B cell (primary cell): ENCODE results near the gene SPATA20. TPM values are rescaled to one million over a fixed set of nuclear protein-coding genes. Genes with fewer than 3 reads are reported as not detected.

ENCODE experiments used
- ATAC-seq: fragments of 200-7000 bp; cut with Tn5 transposase; one replicate; pipeline ENCODE4 v1.10.0; 2021; ENCODE audit warnings: low read depth, mild to moderate bottlenecking, moderate number of reproducible peaks, moderate library complexity
- CTCF ChIA-PET: fragments of 350-600 bp; sonication (Branson Sonifier 250); formaldehyde crosslinking; loops from one replicate; lab custom pipeline; 2021; ENCODE audit warnings: antibody characterized with exemption, inconsistent platforms; lab: Charles Lee
- POLR2A ChIA-PET: fragments of 350-600 bp; sonication (Branson Sonifier 250); formaldehyde crosslinking; loops from one replicate; lab custom pipeline; 2021; ENCODE audit warnings: antibody characterized with exemption; lab: Charles Lee
- DNase-seq: peaks from one replicate; pipeline ENCODE4 v3.0.0; 2013
- H2AFZ ChIP-seq: 2 replicates; pipeline ENCODE4 v1.6.1; 2012; ENCODE audit warnings: mild to moderate bottlenecking, low read depth, low read length; ENCODE audit not compliant: insufficient read depth, poor library complexity, severe bottlenecking
- H3K27ac ChIP-seq, 2 donors: 1 replicate in 1 of 2; 2 replicates in 1 of 2; pipeline ENCODE4 v1.5.1; 2012 to 2013; ENCODE audit warnings: low read length in 2 of 2, mild to moderate bottlenecking in 2 of 2, moderate library complexity in 1 of 2
- H3K27me3 ChIP-seq, 4 experiments: fragments of 200-600 bp in 1 of 4; sonication (generic) in 1 of 4; replicated peaks in 1 of 4; 1 replicate in 2 of 4; 2 replicates in 2 of 4; pipeline versions ENCODE4 v1.6.1 to v1.7.0; 2013 to 2016; ENCODE audit warnings: low read length in 3 of 4, mild to moderate bottlenecking in 2 of 4, mixed read lengths in 1 of 4, moderate library complexity in 1 of 4; ENCODE audit not compliant: insufficient read depth in 4 of 4, control insufficient read depth in 3 of 4; ENCODE audit errors: control extremely low read depth in 1 of 4
- H3K36me3 ChIP-seq, 2 experiments: replicated peaks in 1 of 2; 1 replicate in 1 of 2; 2 replicates in 1 of 2; pipeline versions ENCODE4 v1.6.1 to v1.7.1; 2013; ENCODE audit warnings: low read length in 1 of 2; ENCODE audit not compliant: insufficient read depth in 2 of 2, control insufficient read depth in 1 of 2; ENCODE audit errors: control extremely low read depth in 1 of 2, extremely low read depth in 1 of 2
- H3K4me1 ChIP-seq, 2 donors: fragments of 200-600 bp in 1 of 2; sonication (generic) in 1 of 2; 1 replicate in 1 of 2; 2 replicates in 1 of 2; pipeline versions ENCODE4 v1.5.1 to v1.6.1; 2013 to 2017; ENCODE audit warnings: low read length in 2 of 2; ENCODE audit not compliant: control insufficient read depth in 2 of 2, insufficient read depth in 2 of 2
- H3K4me2 ChIP-seq: replicated peaks from 2 replicates; pipeline ENCODE3; 2012; ENCODE audit warnings: mild to moderate bottlenecking, low read depth, low read length; ENCODE audit not compliant: poor library complexity, severe bottlenecking
- H3K4me3 ChIP-seq, 5 experiments: fragments of 200-600 bp in 1 of 5; sonication (generic) in 1 of 5; 1 replicate in 3 of 5; 2 replicates in 2 of 5; pipeline versions ENCODE4 v1.5.1 to v1.7.0; 2011 to 2016; ENCODE audit warnings: low read length in 4 of 5, mild to moderate bottlenecking in 4 of 5, low read depth in 2 of 5, control low read depth in 1 of 5, moderate library complexity in 1 of 5; ENCODE audit not compliant: insufficient read depth in 1 of 5; ENCODE audit errors: control extremely low read depth in 1 of 5, extremely low read depth in 1 of 5
- H3K79me2 ChIP-seq: fragments of 200-600 bp; sonication (generic); one replicate; pipeline ENCODE4 v1.6.0; 2016; ENCODE audit warnings: low read length; ENCODE audit not compliant: control insufficient read depth, insufficient read depth
- H3K9ac ChIP-seq: fragments of 200-600 bp; sonication (generic); 2 replicates; pipeline ENCODE4 v1.6.1; 2017; ENCODE audit warnings: mild to moderate bottlenecking, low read length, moderate library complexity
- H3K9me3 ChIP-seq, 3 donors: one replicate each; pipeline versions ENCODE4 v1.6.1 to v1.7.1; 2013; ENCODE audit warnings: low read length in 2 of 3; ENCODE audit not compliant: control insufficient read depth in 2 of 3, insufficient read depth in 1 of 3; ENCODE audit errors: control extremely low read depth in 1 of 3
- H4K20me1 ChIP-seq: 2 replicates; pipeline ENCODE4 v1.6.0; 2012; ENCODE audit warnings: mild to moderate bottlenecking, low read length; ENCODE audit not compliant: insufficient read depth, control insufficient read depth, poor library complexity, severe bottlenecking
- H3K27ac Mint-ChIP-seq: one replicate; pipeline ENCODE4 v1.8.0; 2021; ENCODE audit warnings: mixed read lengths
- H3K27me3 Mint-ChIP-seq: one replicate; pipeline ENCODE4 v1.8.0; 2021; ENCODE audit warnings: mixed read lengths
- H3K4me1 Mint-ChIP-seq: one replicate; pipeline ENCODE4 v1.8.0; 2021; ENCODE audit warnings: mixed read lengths
- H3K4me3 Mint-ChIP-seq: one replicate; pipeline ENCODE4 v1.8.0; 2021; ENCODE audit warnings: mixed read lengths
- H3K9me3 Mint-ChIP-seq: one replicate; pipeline ENCODE4 v1.8.0; 2022; ENCODE audit warnings: mixed read lengths; ENCODE audit not compliant: insufficient read depth
- EZH2 ChIP-seq: IDR thresholded peaks from 2 replicates; pipeline ENCODE4 v1.6.1; 2012; ENCODE audit warnings: borderline replicate concordance, low read depth, mild to moderate bottlenecking, moderate library complexity, low read length; ENCODE audit not compliant: insufficient read depth, poor library complexity, severe bottlenecking
- WGBS: methylation state at CpG from one replicate; pipeline ENCODE4 v1.1.5; 2013; ENCODE audit warnings: missing lambda C conversion rate; ENCODE audit not compliant: insufficient coverage; 5-methylcytosine and 5-hydroxymethylcytosine counted together
- intact Hi-C: fragments of 100-400 bp; cut with micrococcal nuclease; formaldehyde crosslinking; loops from one replicate; pipeline ENCODE4 v1.10.0; 2022
- polyA plus RNA-seq: library from polyadenylated mRNA; depleted of rRNA; stranded (reverse); fragments of >200 nt; gene quantifications from 2 replicates; pipeline ENCODE4 v1.2.3, GENCODE V29; 2012
- total RNA-seq, 2 donors: library from RNA; stranded (reverse); fragments of 120-200 nt in 1 of 2; gene quantifications; 1 replicate in 1 of 2; 2 replicates in 1 of 2; pipeline versions ENCODE4 v1.2.3 to v1.2.4, GENCODE V29; 2013 to 2022
- TF ChIP-seq, protein P1 (sequence below): fragments of 200-600 bp; IDR thresholded peaks from one replicate; pipeline ENCODE4 v1.8.0; 2022; ENCODE audit warnings: antibody characterized with exemption, mild to moderate bottlenecking

SPATA20 gene
- total and polyA plus RNA-seq, 2 donors (not counting 1 experiment from before 2014, with no cell fraction given) = 61.7 to 68.5 TPM

DNA sequence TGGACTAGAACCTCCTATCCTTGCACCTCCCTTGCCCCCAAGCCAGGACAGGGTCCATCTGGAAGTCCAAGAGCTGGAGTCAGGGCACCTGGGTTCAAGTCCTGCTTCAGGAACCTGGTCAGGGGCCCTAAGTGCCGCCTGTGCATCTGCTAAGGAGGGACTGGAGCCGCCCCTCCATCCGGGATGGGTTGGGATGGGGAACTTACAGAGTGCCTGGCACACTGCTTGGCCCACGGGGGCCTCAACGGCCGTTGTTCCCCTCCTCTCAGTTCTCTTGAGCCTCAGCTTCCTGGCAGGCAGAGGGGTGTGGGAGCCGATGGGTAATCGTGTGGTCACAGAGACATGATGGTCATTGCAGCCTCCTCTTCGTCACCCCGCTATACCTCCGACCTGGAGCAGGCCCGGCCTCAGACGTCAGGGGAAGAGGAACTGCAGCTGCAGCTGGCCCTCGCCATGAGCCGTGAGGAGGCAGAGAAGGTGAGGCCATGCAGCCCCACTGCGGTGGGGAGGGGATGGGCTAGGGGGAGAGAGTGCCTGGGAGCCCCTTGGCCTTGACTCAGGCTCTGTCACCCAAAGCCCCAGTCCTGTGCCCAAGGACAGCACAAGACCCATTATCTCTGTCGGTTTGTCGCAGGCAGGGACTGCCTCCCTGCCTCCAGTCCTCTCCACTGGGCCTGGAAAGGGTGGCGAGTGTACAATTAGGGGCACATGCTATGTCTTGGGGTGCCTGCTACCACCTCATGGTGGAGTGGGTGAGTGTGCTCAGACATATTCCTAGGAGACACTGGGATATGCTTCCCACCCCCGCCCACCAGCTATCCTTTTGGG, 9.0 kb upstream of the SPATA20 start:
- peaks cover 35% of the 10 kb centered on the region for H3K27me3 Mint-ChIP-seq
- H3K4me3 Mint-ChIP-seq = no peak overlapping the region
- POLR2A ChIA-PET = interaction anchor here (0.7 kb wide), 1 partner anchor 31 kb away, joined by 3 read pairs; no protein-coding TSS in a partner anchor
- Histone ChIP-seq H3K27me3 (peaks cover 0 to 25% (median 8%) of the 10 kb centered on the region in 4 experiments), H3K36me3 (no peaks in the 10 kb centered on the region), H3K4me2 (no peak overlapping the region), H3K4me3 (no peak overlapping the region), H3K79me2 (no peaks in the 10 kb centered on the region), H3K4me1 (peaks cover 16 to 23% of the 10 kb centered on the region in 2 donors), H3K9me3 (no peaks in the 10 kb centered on the region), H3K27ac (no peak overlapping the region), H3K9ac (no peak overlapping the region), H4K20me1 (no peaks in the 10 kb centered on the region), H2AFZ (no peak overlapping the region)
- CTCF ChIA-PET = no interaction called here
- ATAC-seq (no peak), DNase-seq (no peak)
- 89% methylated on average over 17 of the region's 20 CpGs for WGBS
- peaks cover 14% of the 10 kb centered on the region for H3K4me1 Mint-ChIP-seq
- intact Hi-C loops = no loop called here
- H3K27ac Mint-ChIP-seq = no peak overlapping the region
- H3K9me3 Mint-ChIP-seq = no peaks in the 10 kb centered on the region
- no peak for TF ChIP-seq EZH2
- TF ChIP-seq, protein P1, sequence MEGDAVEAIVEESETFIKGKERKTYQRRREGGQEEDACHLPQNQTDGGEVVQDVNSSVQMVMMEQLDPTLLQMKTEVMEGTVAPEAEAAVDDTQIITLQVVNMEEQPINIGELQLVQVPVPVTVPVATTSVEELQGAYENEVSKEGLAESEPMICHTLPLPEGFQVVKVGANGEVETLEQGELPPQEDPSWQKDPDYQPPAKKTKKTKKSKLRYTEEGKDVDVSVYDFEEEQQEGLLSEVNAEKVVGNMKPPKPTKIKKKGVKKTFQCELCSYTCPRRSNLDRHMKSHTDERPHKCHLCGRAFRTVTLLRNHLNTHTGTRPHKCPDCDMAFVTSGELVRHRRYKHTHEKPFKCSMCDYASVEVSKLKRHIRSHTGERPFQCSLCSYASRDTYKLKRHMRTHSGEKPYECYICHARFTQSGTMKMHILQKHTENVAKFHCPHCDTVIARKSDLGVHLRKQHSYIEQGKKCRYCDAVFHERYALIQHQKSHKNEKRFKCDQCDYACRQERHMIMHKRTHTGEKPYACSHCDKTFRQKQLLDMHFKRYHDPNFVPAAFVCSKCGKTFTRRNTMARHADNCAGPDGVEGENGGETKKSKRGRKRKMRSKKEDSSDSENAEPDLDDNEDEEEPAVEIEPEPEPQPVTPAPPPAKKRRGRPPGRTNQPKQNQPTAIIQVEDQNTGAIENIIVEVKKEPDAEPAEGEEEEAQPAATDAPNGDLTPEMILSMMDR = no peak
